M059J (cell line): ENCODE results near the gene NME7. TPM values are rescaled to one million over a fixed set of nuclear protein-coding genes. Genes with fewer than 3 reads are reported as not detected.
A peak's percentile ranks its signal among the peaks of the same experiment; 100 is the strongest.

Source experiments
- DNase-seq: peaks from one replicate; pipeline ENCODE4 v3.0.0-alpha.2; 2012; ENCODE audit warnings: low read depth
- total RNA-seq: library from RNA; depleted of rRNA; stranded (reverse); fragments of >200 nt; shearing (Covaris generic); gene quantifications from 2 replicates; pipeline ENCODE4 v1.2.3, GENCODE V29; 2014

Gene NME7
- total RNA-seq, 1 experiment from 2014 or later, result 93.6 TPM

GRCh38 chr1:169106921-169107602, 260.5 kb downstream of the NME7 start:
- peak; percentile 52 for DNase-seq

GRCh38 chr1:169106095-169106920, 261.3 kb downstream of the NME7 start, which contains the start of gene ATP1B1:
Gene ATP1B1, plus strand, starts transcription at chr1:169106690. Its CDS starts 140 bp downstream, at chr1:169106830.
- DNase-seq, result peak; percentile 89

GRCh38 chr1:169105434-169106094, 262.0 kb downstream of the NME7 start:
- peak; percentile 84 for DNase-seq

DNA sequence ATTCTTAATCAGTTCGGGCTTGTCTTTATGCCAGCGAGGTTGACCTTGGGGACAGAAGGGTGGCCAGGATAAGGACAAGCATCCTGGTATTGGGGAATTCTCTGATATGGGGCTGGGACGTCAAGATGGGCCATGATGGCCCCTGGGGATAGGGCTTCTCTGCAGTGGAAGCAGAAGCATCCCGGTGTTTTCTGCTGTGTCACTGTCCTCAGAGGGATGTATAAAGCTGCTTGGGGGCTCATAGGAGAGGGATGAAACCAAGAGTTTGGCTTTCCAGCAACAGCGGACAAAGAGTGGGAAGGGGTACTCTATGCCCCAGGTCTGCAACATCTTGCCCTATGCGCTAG, 262.5 kb downstream of the NME7 start:
- no peak for DNase-seq

DNA sequence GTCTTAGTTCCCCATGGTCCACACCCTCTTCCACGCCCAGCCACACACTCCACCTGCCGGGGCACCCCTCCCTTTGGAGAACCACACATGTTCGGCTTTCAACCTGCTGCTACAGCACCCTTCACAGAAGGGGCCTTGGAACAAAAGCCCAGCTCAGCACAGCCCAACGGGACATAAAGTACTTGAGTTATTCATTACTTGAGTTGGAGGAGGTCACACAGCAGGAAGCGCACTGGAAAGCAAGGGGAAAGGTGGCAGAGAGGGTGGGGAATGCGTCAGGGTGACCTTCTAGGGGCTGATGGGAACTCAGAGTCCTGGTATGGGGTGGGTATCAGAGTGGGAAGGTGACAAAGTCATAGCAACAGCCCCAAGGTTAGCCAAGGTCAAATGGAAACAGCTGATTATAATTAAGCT, 264.1 kb downstream of the NME7 start:
- DNase-seq, result no peak

DNA sequence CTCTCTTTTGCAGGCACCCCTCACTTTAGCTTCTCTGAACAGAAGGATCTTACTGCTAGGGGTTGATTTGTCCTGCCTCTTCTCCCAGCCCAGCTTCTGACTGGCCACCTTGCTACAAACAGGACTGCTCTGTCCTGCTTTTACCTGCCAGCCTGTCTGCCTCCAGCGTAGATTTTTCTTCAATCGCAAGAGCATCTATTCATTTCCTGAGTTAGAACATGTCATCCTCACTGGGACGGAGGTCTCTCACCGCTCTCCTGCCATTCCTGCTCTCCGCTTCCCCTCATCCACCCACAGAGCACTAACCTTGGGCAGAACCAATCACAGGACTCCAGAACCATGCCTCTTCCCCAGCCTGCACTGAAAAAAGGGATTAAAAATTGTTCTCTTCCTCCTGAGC, 264.6 kb downstream of the NME7 start:
- DNase-seq, result no peak

DNA sequence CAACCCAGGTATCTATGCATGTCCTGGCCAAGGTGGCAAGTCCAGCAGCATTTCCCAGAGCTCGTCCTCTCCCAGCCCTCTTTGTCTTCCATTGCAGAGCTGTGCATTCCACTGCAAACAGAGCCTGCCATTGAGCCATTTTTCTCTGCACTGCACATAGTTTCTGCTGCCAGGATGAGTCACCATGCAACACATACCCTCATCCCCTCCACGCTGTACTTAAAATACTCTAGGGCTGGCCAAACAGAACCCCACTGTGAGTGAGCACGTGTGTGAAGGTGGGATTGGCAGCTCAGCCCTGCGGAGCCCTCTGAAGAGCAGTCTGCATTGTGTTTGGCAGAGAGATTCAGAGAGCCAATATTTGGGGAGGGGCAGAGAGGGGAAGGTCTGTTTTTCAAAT, 265.0 kb downstream of the NME7 start:
- DNase-seq, result peak; percentile 78

DNA sequence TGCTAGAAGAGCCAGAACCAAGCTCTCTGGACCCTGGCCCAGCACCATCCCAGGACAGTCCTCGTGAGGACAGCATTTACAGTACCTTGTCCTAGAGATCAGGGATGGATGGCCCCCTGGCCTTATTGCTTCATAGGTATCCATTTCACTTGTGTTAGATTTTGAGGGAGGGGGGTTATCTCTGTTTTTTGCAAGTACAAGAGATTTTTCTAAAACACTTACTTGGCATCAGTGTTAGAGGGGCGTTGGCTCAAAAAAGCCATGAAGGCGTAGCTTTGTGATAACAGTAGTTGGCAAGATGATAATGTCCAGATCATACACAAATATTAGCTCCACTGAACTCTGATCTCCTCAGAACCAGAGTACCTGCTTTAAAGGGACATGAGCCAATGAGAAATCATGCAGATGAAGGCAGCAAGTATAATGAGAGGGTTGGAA, 266.9 kb downstream of the NME7 start:
- no peak for DNase-seq

- no peak for DNase-seq
Observed at GRCh38 chr1:169100208-169100607, 267.4 kb downstream of the NME7 start.

GRCh38 chr1:169099561-169099960, 268.0 kb downstream of the NME7 start:
- DNase-seq, result no peak

DNA sequence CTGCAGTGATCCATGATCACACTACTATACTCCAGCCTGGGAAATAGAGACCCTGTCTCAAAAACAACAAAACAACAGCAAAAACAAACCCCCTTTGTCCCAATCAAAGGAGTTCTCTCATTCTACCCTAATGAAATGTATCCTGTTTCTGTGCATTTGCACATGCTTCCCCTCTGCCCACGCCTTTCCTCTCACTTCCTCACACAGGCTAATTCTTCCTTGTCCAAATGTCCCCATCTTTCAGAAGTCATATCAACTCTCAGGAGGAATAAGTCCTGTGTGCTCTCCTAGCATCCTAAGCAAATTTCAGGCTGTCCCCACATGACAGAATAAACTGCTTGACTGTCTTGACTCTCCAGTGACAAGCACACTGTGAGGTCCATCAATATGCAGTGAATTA, 269.2 kb downstream of the NME7 start:
- no peak for DNase-seq

GRCh38 chr1:169094897-169095569, 272.6 kb downstream of the NME7 start:
- DNase-seq, result no peak

DNA sequence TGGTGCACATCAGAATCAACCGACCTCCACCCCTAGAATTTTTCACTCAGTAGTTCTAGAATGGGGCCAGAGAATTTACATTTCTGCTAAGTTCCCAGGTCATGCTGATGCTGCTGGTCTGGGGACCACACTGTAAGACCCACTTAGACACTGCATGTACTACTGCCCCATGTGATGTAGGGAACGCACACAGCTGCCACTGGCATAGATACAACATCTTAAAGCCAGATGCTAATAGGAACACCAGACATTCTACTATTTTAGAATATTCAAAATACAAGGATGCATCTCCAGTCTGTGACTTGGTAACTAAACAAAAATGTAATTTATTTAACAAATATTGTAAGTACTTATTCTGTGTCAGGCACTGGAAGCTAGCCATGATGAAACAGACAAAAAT, 275.2 kb downstream of the NME7 start:
- no peak for DNase-seq

GRCh38 chr1:169091480-169091941, 276.1 kb downstream of the NME7 start:
- no peak for DNase-seq

DNA sequence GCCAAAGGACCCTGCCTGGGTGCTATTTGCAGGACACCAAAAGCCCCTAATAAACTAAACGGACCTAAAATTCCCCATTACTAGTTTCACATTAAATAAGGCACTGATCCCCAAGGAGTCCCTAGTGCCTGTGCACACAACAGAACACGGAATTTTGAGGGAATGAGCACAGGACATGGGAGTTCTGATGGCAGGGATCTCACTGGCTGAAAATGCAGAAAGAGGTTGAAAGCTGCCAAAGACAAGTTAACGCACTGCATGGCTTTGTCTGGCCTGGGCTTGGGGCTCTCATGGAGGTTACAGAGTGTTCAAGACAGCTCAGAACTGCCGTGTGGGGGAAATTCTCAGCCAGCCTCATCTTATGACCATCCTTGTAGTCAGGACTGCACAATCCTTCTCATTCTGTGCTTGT, 276.7 kb downstream of the NME7 start:
- no peak for DNase-seq

- no peak for DNase-seq
Observed at GRCh38 chr1:169090308-169090899, 277.2 kb downstream of the NME7 start.

- no peak for DNase-seq
Observed at GRCh38 chr1:169089776-169090175, 277.8 kb downstream of the NME7 start.

DNA sequence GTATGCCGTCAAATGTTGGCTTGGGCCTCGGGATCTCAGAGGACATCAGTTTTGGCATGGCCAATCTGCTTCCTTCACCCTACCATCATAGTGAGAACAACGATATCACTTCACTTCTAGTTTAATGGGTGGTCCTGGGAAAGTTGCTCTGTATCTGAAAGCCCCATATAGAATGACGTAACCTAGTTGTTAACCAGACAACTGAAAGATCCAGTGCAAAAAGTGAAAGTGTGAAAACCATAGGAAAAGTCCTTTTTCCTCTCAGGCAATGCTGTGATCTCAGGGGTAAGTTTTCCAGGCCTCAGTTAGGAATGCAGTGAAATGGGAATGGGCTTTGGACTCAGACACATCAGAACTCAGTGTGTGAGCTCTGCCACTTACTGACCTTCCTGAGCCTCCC, 279.7 kb downstream of the NME7 start:
- DNase-seq, result no peak

GRCh38 chr1:169086603-169087455, 280.8 kb downstream of the NME7 start:
- DNase-seq, result peak; percentile 56

DNA sequence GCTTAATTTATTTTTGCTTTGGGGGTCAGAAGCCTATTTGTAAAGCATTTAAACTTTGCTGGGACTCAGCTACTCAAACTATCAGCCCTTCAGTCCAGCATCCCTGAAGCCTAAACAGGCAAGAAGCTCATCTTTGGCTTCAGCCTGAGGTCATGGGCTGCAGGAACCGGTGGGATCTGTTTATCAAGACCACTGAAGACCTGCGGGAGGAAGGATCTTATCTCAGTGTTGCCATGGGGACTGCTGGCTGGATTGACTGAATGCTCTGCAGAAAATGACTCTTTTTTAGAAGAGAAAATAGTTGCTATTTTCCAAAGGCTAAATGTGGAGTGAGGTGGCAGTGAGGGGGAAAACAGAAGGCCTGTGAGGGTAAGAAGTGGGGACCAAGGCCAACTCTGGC, 281.7 kb downstream of the NME7 start:
- no peak for DNase-seq
